ENCODE results near the gene RARG.

- peak in 3 of 4 experiments; percentile 32 to 64 (median 43) for TF ChIP-seq CTCF (IDR thresholded peaks at IDR 0.05)
- TF ChIP-seq POLR2AphosphoS5 (IDR thresholded peaks at IDR 0.05): peak; percentile 64
Measured at GRCh38 chr12:53251477-53252348, 19.7 kb upstream of the RARG start.
